ENCODE measurements around the gene CYP2U1.
"Not testable (repeated sequence)": the region's sequence is repeated elsewhere in the genome, so short reads cannot be mapped to it uniquely, and the experiment has no call there.

GRCh38 chr4:107967921-107968320, 36.6 kb downstream of the CYP2U1 start:
- not testable (repeated sequence) for TF ChIP-seq EZH2 (IDR thresholded peaks at IDR 0.05); POLR2AphosphoS5 (IDR thresholded peaks at IDR 0.05; ENCODE audit: borderline replicate concordance, low read depth, low read length)
